Measurements from ENCODE around the gene RPL32.

RPL32 gene

GRCh38 chr3:12830785-12831156, 10.6 kb downstream of the RPL32 start:
- DNase-seq: no peak

DNA sequence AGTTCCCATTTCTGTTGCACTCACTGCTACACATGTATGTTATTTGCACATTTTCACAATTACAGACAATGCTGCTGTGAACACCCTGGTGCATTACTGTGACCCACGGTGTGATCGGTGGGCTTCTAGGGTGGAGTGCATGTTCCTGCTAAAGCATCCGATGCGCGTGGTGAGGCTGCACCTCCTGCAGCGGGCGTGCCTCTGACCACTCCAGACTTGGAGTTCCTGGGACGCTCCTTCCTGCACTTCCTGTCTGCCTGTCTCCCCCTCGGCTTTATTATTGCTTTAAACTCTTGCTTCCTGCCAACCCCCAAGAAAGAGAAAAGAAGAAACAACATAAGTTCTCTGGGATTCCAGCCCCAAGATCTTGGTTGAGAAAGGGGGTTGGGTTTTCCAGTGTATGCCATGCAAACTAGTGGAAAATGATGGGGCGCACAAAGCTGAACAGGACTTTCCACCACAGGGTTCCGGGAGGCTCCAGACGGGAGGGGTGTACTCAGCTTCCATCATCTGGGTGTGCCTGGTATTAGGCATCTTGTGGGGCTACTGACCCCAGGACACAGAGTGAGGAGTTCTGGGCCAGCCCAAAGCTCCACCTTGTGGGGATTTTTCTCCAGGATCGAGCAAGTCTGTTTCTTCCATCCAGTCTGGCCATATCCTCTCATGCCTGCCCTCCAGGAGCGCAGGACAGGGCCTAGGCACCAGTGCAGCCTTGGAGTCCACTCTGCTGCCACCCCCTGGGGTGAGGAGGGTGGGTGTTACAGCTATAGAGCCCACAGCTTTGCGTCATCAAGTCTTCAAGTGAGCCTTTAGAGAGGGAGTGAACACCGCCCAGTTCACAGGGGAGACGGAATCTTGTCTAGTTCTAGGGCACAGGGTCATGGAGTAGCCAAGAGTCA, 11.2 kb downstream of the RPL32 start:
- no peak for DNase-seq

DNA sequence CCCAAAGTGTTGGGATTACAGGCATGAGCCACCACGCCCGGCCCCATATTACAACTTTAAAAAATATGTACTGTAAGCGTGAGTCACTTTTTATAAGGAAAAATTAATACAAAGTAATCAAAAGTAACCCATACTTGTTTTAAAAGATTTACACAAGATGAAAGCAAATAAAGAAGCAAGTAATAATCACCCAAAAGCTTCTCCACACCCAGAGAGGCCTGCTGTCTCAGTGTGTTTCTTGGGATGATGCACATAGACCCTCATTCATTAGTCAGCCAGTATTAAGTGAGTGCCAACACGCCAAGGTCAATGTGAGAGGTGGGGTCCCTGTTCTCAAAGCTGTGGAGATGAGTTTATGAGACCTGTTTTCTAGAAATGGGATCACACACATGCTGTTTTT, 12.0 kb downstream of the RPL32 start:
- no peak for DNase-seq

DNA sequence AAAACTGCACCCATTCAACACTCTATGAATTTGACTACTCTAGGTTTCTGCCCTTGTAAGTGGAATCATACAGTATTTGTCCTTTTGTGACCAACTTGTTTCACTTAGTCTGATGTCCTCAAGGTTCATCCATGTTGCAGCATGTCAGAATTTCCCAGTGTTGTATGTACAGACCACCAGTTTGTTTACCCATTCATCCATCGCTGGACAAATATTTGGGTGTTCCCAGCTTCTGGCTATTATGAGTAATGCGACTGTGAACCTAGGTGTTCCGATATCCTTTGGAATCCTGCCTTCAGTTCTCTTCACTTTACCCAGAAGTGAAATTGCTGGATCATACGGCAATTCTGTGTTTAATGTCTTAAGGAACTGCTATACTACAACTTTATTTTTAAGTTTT, 12.6 kb downstream of the RPL32 start:
- DNase-seq: no peak

DNA sequence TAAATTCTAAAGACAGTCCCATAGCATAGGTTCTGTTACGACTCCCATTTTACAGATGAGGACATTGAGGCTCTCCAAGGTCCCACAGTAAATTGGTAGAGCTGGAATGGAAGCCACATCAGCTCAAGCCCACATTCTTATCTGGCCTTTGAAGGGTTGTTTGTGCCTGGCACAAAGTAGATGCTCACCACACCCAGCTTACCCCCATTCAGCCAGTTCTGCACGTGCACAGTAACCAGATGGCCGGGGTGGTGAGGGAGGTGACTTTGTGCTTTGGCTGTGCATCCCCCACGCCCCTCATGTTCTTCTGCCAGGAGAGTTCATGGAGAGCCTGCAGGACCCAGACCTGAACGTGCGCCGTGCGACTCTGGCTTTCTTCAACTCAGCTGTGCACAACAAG, 16.2 kb downstream of the RPL32 start:
- DNase-seq: no peak

GRCh38 chr3:12824299-12824698, 17.1 kb downstream of the RPL32 start:
- no peak for DNase-seq

DNA sequence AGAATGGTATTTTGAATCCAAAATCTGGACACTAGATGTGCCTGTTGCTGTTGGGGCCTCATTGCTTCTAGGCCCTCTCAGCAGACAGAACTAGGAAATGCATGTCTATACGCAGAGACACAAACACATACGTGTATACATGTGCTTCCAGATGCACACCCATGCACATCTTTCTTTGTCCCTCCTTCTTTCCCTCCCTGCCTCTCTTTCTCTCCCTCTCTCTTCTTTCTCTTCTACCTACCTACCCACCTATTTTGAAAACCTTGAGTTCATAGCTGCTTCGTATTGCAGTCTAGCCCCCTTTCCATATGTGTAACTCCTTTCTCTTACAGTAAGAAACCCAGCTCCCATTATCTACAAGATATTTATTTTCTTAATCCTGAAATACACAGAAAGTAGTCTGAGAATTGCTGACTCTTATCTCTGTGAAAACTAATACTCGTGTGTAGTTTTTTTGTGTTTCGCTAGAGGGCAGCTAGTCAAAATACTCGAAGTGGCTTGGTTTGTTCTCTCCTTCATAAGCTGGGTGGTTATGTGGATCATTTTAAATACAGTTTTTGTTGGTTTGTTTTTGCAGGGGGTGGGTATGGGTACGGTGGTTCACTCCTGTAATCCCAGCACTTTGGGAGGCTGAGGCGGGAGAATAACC, 18.5 kb downstream of the RPL32 start:
- no peak for DNase-seq

DNA sequence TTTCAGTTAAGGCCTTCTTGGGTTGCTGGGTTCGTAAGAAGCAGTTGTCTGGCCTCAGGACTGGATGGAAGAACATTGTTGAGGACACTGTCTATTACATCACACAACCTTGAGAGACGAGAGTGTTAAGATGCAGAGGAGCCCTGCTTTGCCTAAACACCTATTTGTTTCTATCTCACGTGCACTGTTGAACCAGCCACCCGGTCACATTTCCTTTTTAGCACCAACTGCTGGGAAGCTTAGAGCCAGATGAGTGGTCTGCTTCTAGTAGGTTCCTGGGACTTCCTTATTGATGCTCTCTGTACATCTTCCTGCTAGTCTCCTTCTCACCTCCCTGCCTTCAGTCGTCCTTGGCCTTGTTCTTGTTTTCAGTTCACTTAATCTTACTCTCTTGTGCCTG, 22.6 kb downstream of the RPL32 start:
- DNase-seq: no peak

DNA sequence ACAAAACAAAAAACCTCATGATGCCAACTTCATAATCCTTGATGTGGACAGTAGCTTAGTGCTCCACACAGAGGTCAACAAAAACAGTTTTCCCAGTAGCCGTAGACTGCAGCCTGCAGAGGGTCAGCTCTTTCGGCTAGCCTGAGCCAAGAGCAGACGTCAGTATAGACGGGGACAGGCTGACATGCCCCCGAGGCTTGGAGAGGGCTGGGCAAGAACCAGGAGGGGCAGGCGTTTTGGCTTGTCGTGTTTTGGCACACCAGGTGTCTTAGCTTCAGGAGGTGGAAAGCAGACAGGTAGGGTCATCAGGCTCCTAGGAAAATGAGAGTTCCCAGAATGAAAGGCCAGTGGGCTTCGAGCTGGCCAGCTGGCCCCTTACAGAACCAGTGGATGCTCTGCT, 23.1 kb downstream of the RPL32 start:
- DNase-seq: no peak

DNA sequence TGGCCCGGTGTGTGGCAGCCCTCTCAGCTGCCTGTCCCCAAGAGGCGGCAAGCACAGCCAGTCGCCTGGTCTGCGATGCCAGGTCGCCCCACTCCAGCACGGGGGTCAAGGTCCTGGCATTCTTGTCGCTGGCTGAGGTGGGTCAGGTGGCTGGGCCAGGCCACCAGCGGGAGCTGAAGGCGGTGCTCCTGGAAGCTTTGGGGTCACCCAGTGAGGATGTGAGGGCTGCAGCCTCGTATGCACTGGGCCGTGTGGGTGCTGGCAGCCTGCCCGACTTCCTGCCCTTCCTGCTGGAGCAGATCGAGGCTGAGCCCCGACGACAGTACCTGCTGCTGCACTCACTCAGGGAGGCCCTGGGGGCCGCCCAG, 24.0 kb downstream of the RPL32 start:
- no peak for DNase-seq

DNA sequence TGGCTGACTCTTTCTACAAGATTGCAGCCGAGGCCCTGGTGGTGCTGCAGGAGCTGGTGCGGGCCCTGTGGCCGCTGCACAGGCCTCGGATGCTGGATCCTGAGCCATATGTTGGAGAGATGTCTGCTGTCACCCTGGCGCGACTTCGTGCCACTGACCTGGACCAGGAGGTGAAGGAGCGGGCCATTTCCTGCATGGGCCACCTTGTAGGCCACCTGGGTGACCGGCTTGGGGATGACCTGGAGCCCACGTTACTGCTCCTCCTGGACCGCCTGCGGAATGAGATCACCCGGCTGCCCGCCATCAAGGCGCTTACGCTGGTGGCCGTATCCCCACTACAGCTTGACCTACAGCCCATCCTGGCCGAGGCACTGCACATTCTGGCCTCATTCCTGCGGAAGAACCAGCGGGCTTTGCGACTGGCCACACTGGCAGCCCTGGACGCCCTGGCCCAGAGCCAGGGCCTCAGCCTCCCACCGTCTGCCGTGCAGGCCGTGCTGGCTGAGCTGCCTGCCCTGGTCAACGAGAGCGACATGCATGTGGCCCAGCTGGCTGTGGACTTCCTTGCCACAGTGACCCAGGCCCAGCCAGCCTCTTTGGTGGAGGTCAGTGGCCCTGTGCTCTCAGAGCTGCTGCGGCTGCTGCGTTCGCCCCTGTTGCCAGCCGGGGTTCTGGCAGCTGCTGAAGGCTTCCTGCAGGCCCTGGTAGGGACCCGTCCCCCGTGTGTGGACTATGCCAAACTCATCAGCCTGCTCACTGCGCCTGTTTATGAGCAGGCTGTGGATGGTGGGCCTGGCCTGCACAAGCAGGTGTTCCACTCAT, 24.6 kb downstream of the RPL32 start:
- DNase-seq: no peak

GRCh38 chr3:12815719-12816118, 25.6 kb downstream of the RPL32 start:
- no peak for DNase-seq

DNA sequence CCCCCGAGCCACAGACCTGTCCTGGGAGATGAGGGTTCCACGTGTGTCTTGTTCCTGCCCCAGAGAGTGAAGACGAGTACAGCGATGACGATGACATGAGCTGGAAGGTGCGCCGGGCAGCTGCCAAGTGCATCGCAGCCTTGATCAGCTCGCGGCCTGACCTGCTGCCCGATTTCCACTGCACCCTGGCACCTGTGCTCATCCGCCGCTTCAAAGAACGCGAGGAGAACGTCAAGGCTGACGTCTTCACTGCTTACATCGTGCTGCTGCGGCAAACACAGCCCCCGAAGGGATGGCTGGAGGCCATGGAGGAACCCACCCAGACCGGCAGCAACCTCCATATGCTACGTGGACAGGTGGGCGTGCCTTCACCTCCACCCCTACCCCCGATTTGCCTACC, 26.3 kb downstream of the RPL32 start:
- DNase-seq: no peak

DNA sequence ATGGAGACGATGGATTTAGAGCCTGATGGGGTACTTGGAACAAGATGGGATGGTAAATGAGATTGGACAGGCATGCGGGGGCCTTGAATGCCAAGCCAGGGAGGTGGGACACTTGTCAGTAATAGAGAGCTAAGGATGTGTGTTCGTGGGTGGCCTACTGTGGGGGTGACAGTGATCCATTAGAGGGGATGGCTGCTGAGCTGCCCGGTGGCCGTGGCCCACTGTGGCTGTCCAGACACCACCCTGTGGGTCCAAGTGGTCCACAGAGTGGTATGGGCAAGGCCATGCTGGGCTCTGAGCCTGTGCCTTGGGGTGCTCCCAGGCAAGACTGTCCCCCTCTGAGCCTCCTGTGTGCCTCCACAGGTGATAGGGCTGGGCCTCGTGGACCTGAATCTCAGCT, 27.4 kb downstream of the RPL32 start:
- no peak for DNase-seq

- no peak for DNase-seq
Observed at GRCh38 chr3:12812812-12813211, 28.6 kb downstream of the RPL32 start.

DNA sequence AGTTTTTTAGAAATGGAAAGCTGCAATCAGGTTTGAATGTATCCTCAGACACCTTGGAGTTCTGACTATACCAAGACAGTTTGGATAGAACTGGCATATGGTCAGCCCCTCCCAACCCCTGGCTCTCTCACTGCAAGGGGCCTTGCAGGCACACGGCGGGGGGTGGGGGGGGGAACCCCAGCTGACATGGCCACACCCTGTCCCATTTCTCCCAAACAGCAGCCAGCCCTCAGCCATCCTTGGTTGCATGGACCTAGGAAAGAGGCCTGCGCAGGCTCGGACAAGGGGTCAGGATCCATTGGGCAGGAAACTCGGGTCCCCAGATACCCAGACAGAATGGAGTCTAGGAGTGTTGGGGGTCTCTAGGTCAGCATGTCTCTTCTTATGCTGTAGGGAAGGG, 30.4 kb downstream of the RPL32 start:
- no peak for DNase-seq

- peak; percentile 30 for DNase-seq
Observed at GRCh38 chr3:12810013-12810780, 31.2 kb downstream of the RPL32 start.

DNA sequence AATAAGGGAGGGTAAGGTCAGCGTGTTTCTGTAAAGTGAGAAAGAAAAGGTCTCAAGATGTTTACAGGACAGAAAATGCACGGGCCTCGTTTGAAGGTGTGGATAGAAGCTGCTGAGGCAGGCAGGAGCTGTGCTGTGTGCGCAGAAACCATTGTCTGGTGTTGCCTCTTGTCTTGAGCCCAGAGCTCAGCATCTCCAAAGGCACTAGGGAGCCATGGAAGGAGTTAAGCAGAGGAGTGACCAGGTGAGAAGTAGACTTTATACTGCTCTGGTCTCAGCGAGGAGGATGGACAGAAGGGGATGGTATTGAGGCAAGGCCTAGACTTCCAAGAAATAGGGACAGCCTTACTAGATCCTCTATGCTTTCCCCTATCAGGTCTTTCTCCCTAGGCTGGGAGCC, 31.9 kb downstream of the RPL32 start:
- no peak for DNase-seq

DNA sequence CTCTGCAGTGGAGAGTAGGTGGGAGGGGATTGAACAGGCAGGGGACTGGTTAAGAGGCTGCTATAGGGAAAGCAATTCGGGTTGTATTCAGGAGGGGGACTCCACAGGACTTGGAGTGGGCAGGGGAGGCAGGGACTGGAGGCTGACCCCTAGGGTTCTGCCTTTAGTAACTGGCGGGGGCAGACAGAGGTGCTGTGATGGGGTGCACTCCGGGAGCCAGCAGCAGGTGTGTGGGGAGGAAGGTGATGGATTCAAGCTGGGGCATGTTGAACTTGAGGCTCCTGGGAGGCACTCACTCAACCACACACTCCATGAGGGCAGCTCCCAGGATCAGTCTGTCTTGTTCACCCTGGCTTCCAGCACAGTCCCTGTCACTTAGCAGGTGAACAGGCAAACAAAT, 32.4 kb downstream of the RPL32 start:
- DNase-seq: no peak

DNA sequence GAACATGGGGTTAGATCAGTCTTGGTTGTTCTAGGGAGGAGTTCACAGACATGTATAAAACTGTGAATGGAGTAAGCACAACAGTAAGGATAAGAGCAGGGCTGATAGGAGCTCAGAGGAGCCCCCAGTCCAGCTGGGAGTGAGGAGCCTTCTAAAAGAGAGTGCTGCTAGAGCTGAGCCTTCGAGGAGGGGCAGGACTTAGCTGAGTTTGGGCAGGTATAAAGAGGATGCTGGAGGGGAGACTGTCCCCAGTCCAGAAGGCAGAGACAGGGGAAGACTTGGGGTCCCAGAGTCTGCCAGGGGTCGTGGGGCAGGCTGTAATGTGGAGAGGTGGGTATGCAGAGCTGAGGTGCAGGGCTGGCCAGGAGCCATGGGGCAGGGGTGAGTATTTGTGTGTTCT, 32.8 kb downstream of the RPL32 start:
- no peak for DNase-seq

DNA sequence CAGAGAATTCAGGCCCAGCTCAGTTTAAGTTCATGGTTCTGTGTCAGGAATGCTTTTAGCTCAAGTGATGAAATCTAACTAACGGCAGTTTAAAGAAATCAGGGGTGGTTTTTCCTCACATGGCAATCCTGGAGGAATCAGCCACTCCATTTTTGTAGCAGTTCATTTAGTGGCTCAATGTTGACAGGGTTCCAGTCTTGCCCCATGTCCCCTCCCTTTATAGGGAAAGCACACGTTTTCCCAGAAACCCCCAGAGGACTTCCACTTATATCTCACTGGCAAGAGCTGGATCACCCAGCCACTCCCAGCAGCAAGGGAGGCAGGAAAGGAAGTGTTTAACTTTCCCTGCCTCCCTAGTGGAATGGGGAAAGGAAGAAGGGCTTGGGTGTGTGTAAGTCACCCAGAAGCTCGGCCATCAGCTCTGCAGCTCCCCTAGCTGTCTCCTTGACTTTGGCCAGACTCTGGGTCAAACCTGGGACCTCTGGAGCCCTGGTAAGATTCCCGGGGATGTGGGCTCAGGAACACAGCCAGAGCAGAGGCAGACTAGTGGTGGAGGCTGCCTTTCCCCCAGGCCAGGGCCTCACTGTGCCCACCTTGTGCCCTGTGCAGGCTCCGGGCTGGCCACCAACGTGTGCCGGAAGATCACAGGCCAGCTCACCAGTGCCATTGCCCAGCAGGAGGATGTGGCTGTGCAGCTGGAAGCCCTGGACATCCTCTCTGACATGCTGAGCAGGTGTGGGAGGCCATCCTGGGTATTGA, 33.6 kb downstream of the RPL32 start:
- no peak for DNase-seq

- no peak for DNase-seq
Observed at GRCh38 chr3:12807066-12807465, 34.3 kb downstream of the RPL32 start.
